Central memory CD8-positive, alpha-beta T cell (primary cell): ENCODE data around the gene VAV2.

Source experiments
- ATAC-seq: fragments of 150-1000 bp; cut with Tn5 transposase; replicated peaks from 2 replicates; pipeline ENCODE4 v1.10.0; 2022; ENCODE audit warnings: mild to moderate bottlenecking, moderate FRiP score, moderate number of reproducible peaks; ENCODE audit not compliant: poor library complexity, severe bottlenecking; ENCODE audit errors: extremely low read depth
- DNase-seq, 2 donors: peaks; one replicate each; pipeline ENCODE4 v3.0.0; 2021; ENCODE audit warnings: low spot score in 2 of 2
- H3K27ac Mint-ChIP-seq: one replicate; pipeline ENCODE4 v1.8.0; 2022; ENCODE audit warnings: low read depth, mild to moderate bottlenecking, moderate library complexity, mixed read lengths
- H3K27me3 Mint-ChIP-seq: one replicate; pipeline ENCODE4 v1.8.0; 2022; ENCODE audit warnings: mixed read lengths
- H3K36me3 Mint-ChIP-seq: one replicate; pipeline ENCODE4 v1.8.0; 2022; ENCODE audit warnings: mild to moderate bottlenecking, moderate library complexity, mixed read lengths; ENCODE audit not compliant: insufficient read depth
- H3K4me1 Mint-ChIP-seq: one replicate; pipeline ENCODE4 v1.8.0; 2022; ENCODE audit warnings: mixed read lengths
- H3K4me3 Mint-ChIP-seq: one replicate; pipeline ENCODE4 v1.8.0; 2022; ENCODE audit warnings: mild to moderate bottlenecking, moderate library complexity, mixed read lengths
- H3K9me3 Mint-ChIP-seq: one replicate; pipeline ENCODE4 v1.8.0; 2022; ENCODE audit warnings: mixed read lengths

Gene VAV2

DNA sequence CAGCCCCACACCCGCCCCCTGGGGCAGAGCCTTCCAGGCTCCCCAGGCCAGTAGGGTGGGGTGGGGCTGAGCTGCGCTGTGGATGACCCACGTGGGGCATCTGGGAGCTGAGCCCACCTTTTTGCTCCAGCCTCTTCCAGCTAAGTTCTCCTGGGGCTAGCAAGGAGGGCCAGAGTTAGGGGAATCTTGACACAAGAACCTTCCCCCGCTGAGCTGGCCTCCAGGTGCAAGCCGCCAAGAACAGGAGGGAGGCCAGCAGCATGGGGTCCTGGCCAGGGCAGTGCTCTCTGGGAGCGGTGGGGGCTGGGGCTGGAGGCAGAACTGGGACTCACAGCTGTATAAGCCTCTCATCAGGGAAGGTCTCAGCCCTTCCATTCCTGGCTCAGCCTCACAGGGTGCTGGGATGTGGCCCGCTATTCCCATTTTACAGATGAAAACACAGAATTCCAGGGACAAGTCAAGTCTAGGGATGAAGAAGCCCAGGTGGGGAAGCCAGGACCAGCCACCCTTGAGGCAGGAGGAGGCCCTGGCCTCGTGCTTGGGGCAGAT lies 275.5 kb downstream of the VAV2 start:
- DNase-seq (no peak), ATAC-seq (no peak)
- Mint-ChIP-seq H3K4me3 (no peak overlapping the region), H3K36me3 (no peaks in the 10 kb centered on the region), H3K27me3 (peaks cover 31% of the 10 kb centered on the region), H3K9me3 (no peaks in the 10 kb centered on the region), H3K27ac (no peak overlapping the region), H3K4me1 (peaks cover 5% of the 10 kb centered on the region)

DNA sequence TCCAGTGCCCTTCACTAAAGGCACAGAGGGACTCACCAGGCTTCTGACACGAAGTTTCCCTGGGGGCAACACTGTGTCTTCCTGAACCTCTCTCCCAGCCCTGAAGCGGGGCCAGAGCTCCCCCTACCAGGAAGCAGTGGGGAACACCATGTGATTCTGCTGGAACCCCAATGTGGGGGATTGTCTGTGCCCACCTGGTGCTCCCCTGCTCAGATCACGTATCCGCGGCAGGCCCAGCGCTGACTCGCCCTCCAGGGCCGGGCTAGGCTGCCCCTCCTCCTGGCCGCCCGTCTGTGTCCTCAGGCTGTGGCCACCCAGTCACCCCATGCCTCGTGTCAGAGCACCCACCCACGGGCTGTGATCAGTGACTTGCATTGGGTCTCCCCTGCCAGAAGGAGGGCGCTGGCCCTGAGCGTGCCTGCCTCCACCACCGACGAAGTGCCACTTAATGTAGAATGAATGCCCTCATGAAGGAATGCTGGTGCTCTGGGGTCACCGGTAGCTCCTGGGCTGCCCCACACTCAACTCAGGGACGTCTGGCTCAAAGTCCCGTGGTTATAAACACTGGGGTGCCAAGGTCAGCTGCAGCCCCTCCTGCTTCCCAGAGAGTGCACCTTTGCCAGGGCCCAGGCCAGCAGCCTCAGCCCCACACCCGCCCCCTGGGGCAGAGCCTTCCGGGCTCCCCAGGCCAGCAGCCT lies 276.1 kb downstream of the VAV2 start:
- ATAC-seq = no peak
- peak overlapping the region; percentile 47 for H3K27ac Mint-ChIP-seq

GRCh38 chr9:133715295-133715865 lies 276.7 kb downstream of the VAV2 start:
- peaks cover 9% of the 10 kb centered on the region for H3K4me1 Mint-ChIP-seq
- H3K9me3 Mint-ChIP-seq = no peaks in the 10 kb centered on the region
- no peak for ATAC-seq
- H3K27me3 Mint-ChIP-seq = peaks cover 31% of the 10 kb centered on the region
- H3K36me3 Mint-ChIP-seq = no peaks in the 10 kb centered on the region
- H3K27ac Mint-ChIP-seq = peak overlapping the region; percentile 47
- DNase-seq = no peak
- H3K4me3 Mint-ChIP-seq = no peak overlapping the region

More for the DNA sequence above, 276.1 kb downstream of the VAV2 start:
- H3K27me3 Mint-ChIP-seq = peaks cover 31% of the 10 kb centered on the region
- no peaks in the 10 kb centered on the region for H3K9me3 Mint-ChIP-seq
- H3K36me3 Mint-ChIP-seq = no peaks in the 10 kb centered on the region
- no peak for DNase-seq
- no peak overlapping the region for H3K4me3 Mint-ChIP-seq
- peaks cover 5% of the 10 kb centered on the region for H3K4me1 Mint-ChIP-seq

DNA sequence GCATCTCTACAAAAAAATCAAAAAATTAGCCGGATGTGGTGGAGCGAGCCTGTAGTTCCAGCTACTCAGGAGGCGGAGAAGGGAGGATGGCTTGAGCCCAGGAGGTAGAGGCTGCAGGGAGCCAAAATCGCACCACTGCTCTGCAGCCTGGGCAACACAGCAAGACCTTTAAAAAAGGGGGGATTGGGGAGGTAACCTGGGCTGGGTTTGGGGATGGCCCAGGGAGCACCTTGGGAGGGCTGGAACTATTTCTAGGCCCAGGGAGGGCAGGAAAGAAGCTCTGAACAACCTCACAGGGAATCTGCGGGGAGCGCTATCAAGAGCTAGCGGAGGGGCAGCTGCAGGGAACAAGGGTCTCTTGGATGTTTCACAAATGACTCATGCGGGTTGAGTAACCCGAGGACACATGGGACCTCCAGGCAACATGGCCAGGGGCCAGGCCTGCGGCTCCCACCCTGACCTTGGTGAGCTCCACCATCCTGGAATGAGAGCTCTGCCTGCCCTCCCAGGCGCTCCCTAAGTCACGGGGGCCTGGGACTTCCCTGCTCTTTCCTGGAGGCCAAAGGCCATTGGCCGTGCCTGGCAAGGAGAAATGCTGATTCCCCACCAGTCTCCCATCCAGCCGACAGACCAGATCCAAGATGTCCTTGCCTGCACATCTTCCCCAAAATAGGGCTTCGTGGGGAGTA lies 277.4 kb downstream of the VAV2 start:
- Mint-ChIP-seq H3K27ac (peak overlapping the region; percentile 47), H3K27me3 (peaks cover 31% of the 10 kb centered on the region), H3K4me3 (no peak overlapping the region), H3K9me3 (no peaks in the 10 kb centered on the region), H3K36me3 (no peaks in the 10 kb centered on the region), H3K4me1 (peaks cover 10% of the 10 kb centered on the region)
- ATAC-seq (no peak), DNase-seq (no peak)

GRCh38 chr9:133713960-133714495 lies 278.1 kb downstream of the VAV2 start:
- Mint-ChIP-seq H3K27me3 (peaks cover 28% of the 10 kb centered on the region), H3K4me1 (peaks cover 17% of the 10 kb centered on the region), H3K36me3 (no peaks in the 10 kb centered on the region), H3K9me3 (no peaks in the 10 kb centered on the region), H3K4me3 (no peak overlapping the region), H3K27ac (peak overlapping the region; percentile 47)
- no peak for DNase-seq
- no peak for ATAC-seq

- DNase-seq (no peak), ATAC-seq (no peak)
- no peaks in the 10 kb centered on the region for H3K9me3 Mint-ChIP-seq
- no peak overlapping the region for H3K27ac Mint-ChIP-seq
- peaks cover 21% of the 10 kb centered on the region for H3K27me3 Mint-ChIP-seq
- no peak overlapping the region for H3K4me3 Mint-ChIP-seq
- H3K4me1 Mint-ChIP-seq = peaks cover 17% of the 10 kb centered on the region
- H3K36me3 Mint-ChIP-seq = no peaks in the 10 kb centered on the region
Observed at GRCh38 chr9:133713150-133713959, 278.8 kb downstream of the VAV2 start.

DNA sequence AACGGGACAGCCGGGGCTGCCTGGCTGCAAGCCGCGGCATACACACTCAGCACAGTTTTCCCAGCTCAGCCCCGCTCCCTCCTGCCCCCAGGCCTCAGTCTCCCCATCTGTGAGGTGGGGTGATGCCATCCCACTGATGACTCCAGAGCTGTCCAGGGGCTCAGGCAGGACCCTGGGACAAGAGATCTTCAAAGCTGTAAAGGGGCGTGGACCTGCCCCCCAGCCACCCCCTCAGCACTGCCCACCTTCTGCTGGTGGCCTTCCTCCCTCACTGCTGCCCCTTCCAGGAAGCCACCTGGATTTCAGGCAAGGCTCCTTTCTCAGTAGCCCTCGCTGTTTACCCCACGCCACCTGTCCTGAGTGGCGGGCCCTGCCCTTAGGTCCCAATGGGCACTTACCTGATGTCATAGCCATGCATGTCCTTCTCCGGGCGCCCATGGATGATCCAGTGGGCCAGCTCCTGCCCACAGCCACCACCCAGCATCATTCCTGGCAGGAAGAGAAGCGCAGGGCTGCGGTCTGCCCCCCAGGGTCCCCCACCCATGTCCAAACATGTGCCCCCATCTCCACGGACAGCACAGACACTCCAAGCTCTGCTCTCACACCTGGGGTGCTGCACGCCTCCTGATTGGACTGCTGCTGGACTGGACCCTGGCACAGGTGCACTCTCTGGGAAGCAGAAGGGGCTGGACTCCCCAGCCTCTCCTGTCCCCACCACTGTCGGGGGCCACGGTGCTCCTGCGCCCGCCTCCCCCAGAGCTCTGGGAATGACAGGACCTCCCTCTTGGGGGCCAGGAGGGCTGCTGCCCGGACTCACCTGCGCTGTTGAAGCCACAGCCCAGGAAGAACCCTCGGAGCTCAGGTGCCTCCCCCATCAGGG lies 279.7 kb downstream of the VAV2 start:
- Mint-ChIP-seq H3K27ac (no peak overlapping the region), H3K9me3 (no peaks in the 10 kb centered on the region), H3K36me3 (no peaks in the 10 kb centered on the region), H3K4me1 (peaks cover 17% of the 10 kb centered on the region), H3K4me3 (no peak overlapping the region), H3K27me3 (peaks cover 12% of the 10 kb centered on the region)
- DNase-seq (no peak), ATAC-seq (no peak)
